GM18507 (cell line): Measurements from ENCODE around the gene EFEMP2.

ENCODE experiments used
- DNase-seq: peaks from one replicate; pipeline ENCODE4 v3.0.0; 2011; ENCODE audit warnings: low read depth; ENCODE audit not compliant: insufficient read length; ENCODE audit errors: extremely low spot score
- FAIRE-seq: peaks from 2 replicates; lab custom pipeline; 2011; peaks lifted over from hg19 to GRCh38; lab: Jason Lieb, UNC

EFEMP2 gene

DNA sequence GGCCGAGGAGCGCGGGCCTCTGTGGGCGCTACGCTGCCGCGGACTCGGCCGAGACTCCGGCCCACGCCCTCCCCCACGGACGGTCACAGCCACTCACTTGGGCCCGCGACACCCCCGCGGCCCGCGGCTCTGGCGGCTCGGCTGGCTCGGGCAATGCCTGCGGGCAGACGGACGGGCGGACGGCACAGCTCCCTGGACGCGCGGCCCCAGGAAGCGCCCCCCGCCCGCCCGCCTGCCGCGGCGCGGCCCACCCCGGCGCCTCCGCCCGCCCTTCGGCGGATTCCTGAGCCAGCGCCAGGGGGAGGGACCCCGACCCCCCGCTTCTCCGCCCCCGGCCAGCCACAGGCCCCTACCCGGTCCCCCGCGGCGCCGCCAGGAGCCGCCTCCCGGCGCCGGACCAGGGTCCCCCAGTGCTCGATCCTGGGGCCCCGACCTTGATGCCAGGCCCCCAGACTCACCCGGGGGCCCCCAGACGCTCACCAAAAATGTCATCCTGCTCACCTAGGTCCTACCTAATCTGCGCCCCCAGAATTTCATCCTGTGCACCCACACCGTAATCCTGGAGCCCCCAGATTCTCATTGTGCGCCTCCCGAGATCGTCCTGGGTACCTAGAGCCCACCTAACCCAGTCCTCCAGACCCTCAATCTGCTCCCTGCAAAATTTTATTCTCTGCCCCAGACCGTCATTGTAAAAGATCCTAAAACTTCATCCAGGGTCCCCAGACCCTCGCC, at the start of gene EFEMP2:
Gene EFEMP2 (minus strand): TSS at position 215 of the 732 bp plus-strand sequence. CDS start 446 bp downstream, outside the sequence.
- FAIRE-seq, result no peak

GRCh38 chr11:65921876-65922275, 49.3 kb upstream of the EFEMP2 start:
- FAIRE-seq (no peak), DNase-seq (no peak)

More for the DNA sequence above, at the start of gene EFEMP2:
- no peak for DNase-seq

- FAIRE-seq (no peak), DNase-seq (no peak)
Measured at GRCh38 chr11:65921033-65921555, 48.5 kb upstream of the EFEMP2 start.

GRCh38 chr11:65920372-65920802, 47.8 kb upstream of the EFEMP2 start:
- DNase-seq, result no peak
- FAIRE-seq, result no peak

GRCh38 chr11:65919573-65920371, 47.2 kb upstream of the EFEMP2 start:
- no peak for FAIRE-seq
- no peak for DNase-seq

DNA sequence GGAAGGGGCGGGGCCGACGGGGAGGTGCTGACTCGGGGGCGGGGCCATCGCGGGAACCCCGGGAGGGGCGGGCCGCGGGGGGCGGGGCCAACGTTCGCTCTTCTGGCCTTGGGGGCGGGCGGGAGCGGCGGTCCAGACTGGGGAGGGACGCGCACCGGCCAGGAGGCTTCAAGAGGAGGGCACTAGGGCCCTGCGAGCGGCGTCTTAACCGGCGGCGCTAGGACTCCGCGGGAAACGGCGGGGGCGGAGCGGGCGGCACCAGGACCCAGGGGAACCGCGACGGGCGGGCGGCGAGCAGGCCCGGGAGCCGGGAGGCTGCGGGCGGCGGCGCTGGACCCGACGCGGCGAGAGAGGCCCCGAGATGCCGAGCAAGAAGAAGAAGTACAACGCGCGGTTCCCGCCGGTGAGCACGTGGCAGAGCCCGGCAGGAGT, 46.6 kb upstream of the EFEMP2 start, which contains the start of gene DRAP1:
Gene DRAP1 (plus strand): TSS at position 286 of the 432 bp plus-strand sequence. CDS start 76 bp downstream, at position 362.
- peak; percentile 73 for FAIRE-seq

DNA sequence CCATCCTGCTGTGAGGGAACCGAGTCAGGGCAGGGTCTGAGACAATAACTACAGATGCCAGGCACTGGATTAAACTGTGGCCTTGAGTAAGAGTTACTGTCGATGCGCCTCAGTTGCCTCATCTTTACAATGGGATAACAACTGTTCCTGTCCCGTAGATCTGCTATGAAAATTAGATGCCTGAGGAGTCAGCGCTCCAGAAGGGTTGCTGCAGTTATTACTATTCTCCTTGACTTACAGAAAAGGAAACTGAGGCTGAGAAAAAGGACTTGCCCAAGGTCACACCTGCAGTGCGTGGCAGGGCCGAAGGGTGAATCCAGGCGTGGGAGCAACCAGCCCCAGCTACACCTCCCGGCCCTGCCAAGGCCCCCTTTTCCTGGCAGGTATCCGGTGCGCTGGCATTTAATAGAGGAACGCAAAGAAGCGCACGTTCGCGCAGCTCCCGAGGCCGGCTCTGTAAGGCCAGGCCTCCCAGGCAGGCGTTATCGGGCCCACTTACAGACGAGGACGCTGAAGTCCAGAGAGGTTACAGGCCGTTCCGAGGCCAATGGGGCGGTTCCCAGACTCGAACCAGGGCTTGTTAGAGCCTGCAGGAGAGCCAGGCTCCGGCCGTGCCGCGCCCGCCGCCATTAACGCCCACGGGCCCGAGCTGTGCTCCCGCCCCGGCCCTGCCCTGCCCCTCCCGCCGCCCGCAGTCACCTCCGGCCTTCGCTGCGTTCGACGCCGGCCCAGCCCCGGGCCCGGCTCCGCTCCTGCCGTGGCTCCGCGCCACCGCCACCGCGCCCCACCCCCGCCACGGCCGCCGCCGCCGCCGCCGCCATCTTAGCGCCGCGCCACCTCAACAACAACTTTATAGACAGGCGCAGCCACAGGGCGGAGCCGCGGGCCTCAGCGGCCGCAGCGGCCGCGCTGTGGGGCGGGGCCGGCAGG, 45.9 kb upstream of the EFEMP2 start, which contains the start of gene C11orf68:
Gene C11orf68 (minus strand): TSS at position 852 of the 930 bp plus-strand sequence. CDS start 31 bp downstream, at position 821.
- DNase-seq (no peak), FAIRE-seq (no peak)

More for the DNA sequence above, 46.6 kb upstream of the EFEMP2 start, which contains the start of gene DRAP1:
- peak; percentile 97 for DNase-seq

- DNase-seq, result no peak
- no peak for FAIRE-seq
Measured at GRCh38 chr11:65917434-65918210, 45.0 kb upstream of the EFEMP2 start.

GRCh38 chr11:65917077-65917433, 44.5 kb upstream of the EFEMP2 start:
- DNase-seq (no peak), FAIRE-seq (no peak)

GRCh38 chr11:65916391-65916790, 43.8 kb upstream of the EFEMP2 start:
- no peak for FAIRE-seq
- no peak for DNase-seq

- no peak for FAIRE-seq
- no peak for DNase-seq
Measured at GRCh38 chr11:65915821-65916251, 43.2 kb upstream of the EFEMP2 start.

- FAIRE-seq (no peak), DNase-seq (no peak)
Measured at GRCh38 chr11:65915101-65915820, 42.7 kb upstream of the EFEMP2 start.

GRCh38 chr11:65912845-65913244, 40.2 kb upstream of the EFEMP2 start:
- DNase-seq (no peak), FAIRE-seq (no peak)

GRCh38 chr11:65911682-65912568, 39.3 kb upstream of the EFEMP2 start:
- no peak for FAIRE-seq

DNA sequence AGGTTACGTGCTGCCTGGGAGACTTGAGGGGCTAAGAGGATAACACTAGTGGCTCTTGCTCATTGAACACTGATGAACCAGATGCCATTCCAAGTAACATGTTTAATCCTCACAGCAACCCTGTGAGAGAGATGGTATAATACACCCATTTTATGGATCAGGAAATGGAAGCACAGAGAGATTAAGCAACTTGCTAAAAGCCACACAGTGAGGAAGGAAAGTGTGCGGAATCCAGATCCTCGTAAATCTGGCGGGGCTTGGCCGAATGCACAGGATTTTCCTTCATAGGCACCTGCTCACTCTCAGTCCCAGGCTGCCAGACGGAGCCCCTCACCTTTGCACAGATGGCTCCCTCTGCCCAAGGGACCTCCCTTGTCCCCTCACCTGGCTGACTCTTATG, 35.3 kb upstream of the EFEMP2 start:
- FAIRE-seq, result no peak
- no peak for DNase-seq

More at GRCh38 chr11:65911682-65912568, 39.3 kb upstream of the EFEMP2 start:
- no peak for DNase-seq

- no peak for DNase-seq
- FAIRE-seq, result no peak
Measured at GRCh38 chr11:65906602-65907001, 34.0 kb upstream of the EFEMP2 start.

DNA sequence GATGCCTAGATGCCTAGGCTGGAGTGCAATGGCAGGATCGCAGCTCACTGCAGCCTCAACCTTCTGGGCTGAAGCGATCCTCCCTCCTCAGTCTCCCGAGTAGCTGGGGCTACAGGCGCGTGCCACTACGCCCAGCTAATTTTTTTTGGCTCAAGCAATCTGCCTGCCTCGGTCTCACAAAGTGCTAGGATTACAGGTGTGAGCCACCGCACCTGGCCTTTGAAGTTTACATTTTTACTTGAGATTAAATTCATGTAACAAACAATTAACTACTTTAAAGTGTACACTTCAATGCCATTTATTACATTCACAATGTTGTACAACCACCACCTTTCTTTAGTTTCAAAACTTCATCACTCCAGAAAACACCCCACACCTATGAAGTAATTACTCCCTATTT, 31.1 kb upstream of the EFEMP2 start:
- DNase-seq (no peak), FAIRE-seq (no peak)
